Fibroblast of skin of abdomen (primary cell): ENCODE results near the gene NME3.

ENCODE experiments used
- DNase-seq: peaks from one replicate; pipeline ENCODE4 v3.0.0-alpha.2; 2013

NME3 gene

GRCh38 chr16:1721372-1721771 lies 50.0 kb downstream of the NME3 start:
- DNase-seq = no peak
